ENCODE results near the gene TLE6.

- no peak for TF ChIP-seq CTCF (conservative IDR thresholded peaks at IDR 0.05)
- no peak for TF ChIP-seq EZH2 (IDR thresholded peaks at IDR 0.05; ENCODE audit: low read depth)
Observed at GRCh38 chr19:3031607-3031867, 54.2 kb downstream of the TLE6 start.

All from PC-9 (cell line).